Hematopoietic multipotent progenitor cell treated with erythropoietin and hydrocortisone succinate and interleukin-3 and kit ligand, for 17 days (in vitro differentiated cells): ENCODE measurements around the gene FKBP1B.
A peak's percentile ranks its signal among the peaks of the same experiment; 100 is the strongest.
"Not testable (repeated sequence)": the region's sequence is repeated elsewhere in the genome, so short reads cannot be mapped to it uniquely, and the experiment has no call there.

Source experiments
- DNase-seq: peaks from one replicate; pipeline ENCODE4 v3.0.0-alpha.2; 2015; ENCODE audit warnings: low spot score

Gene FKBP1B

GRCh38 chr2:24022324-24022974, 27.1 kb upstream of the FKBP1B start:
- DNase-seq: no peak

GRCh38 chr2:24022975-24023575, 26.5 kb upstream of the FKBP1B start:
- DNase-seq: no peak

- DNase-seq: no peak
These were observed 25.5 kb upstream of the FKBP1B start for GRCh38 chr2:24024018-24024417.

- DNase-seq: peak; percentile 55
These were observed 24.4 kb upstream of the FKBP1B start for GRCh38 chr2:24024996-24025663.

- DNase-seq: no peak
These were observed 23.3 kb upstream of the FKBP1B start for GRCh38 chr2:24026233-24026632.

- DNase-seq: no peak
These were observed 10.6 kb upstream of the FKBP1B start for GRCh38 chr2:24038786-24039499.

- DNase-seq: no peak
These were observed 9.0 kb upstream of the FKBP1B start for GRCh38 chr2:24040511-24040910.

- DNase-seq: not testable (repeated sequence)
These were observed 6.4 kb upstream of the FKBP1B start for GRCh38 chr2:24043133-24043532.

- no peak for DNase-seq
These were observed 3.7 kb upstream of the FKBP1B start for GRCh38 chr2:24045511-24046508.

- no peak for DNase-seq
These were observed 3.0 kb upstream of the FKBP1B start for GRCh38 chr2:24046599-24046929.

GRCh38 chr2:24046930-24047702, 2.4 kb upstream of the FKBP1B start, which contains the start of gene WDCP:
TSS of gene WDCP (minus strand) at chr2:24047391. CDS start at chr2:24039494, 7,897 bp downstream.
- peak; percentile 91 for DNase-seq

- no peak for DNase-seq
These were observed 1.9 kb upstream of the FKBP1B start for GRCh38 chr2:24047703-24048033.

GRCh38 chr2:24048769-24049484, 614 bp upstream of the FKBP1B start:
- no peak for DNase-seq

- no peak for DNase-seq
These were observed 769 bp downstream of the FKBP1B start for GRCh38 chr2:24050041-24050979.

GRCh38 chr2:24051833-24052232, 2.3 kb downstream of the FKBP1B start:
- no peak for DNase-seq

- no peak for DNase-seq
These were observed 3.4 kb downstream of the FKBP1B start for GRCh38 chr2:24052951-24053350.

GRCh38 chr2:24054366-24055010, 4.9 kb downstream of the FKBP1B start:
- DNase-seq: no peak

- DNase-seq: no peak
These were observed 6.2 kb downstream of the FKBP1B start for GRCh38 chr2:24055750-24056149.
